ENCODE data around the gene CNST. TPM values are rescaled to one million over a fixed set of nuclear protein-coding genes. Genes with fewer than 3 reads are reported as not detected.
A peak's percentile ranks its signal among the peaks of the same experiment; 100 is the strongest.
"Not testable (repeated sequence)": the region's sequence is repeated elsewhere in the genome, so short reads cannot be mapped to it uniquely, and the experiment has no call there.

CNST gene
- total RNA-seq, 1 donor from 2014 or later, result 27.5 TPM

DNA sequence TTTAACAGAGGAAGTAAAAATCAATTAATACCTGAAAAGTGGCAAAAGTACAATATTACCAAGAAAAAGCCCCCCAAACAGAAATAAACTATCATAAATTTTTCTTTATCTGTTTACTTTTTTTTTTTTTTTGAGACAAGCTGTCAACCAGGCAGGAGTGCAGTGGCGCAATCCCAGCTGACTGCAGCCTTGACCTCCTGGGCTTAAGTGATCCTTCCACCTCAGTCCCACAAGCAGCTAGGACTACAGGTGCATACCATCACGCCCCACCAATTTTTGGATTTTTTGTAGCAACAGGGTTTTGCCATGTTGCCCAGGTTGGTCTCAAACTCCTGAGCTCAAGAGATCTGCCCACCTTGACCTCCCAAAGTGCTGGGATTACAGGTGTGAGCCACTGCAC, 8.2 kb upstream of the CNST start:
- no peak for DNase-seq

GRCh38 chr1:246559310-246559709, 6.9 kb upstream of the CNST start:
- no peak for DNase-seq

DNA sequence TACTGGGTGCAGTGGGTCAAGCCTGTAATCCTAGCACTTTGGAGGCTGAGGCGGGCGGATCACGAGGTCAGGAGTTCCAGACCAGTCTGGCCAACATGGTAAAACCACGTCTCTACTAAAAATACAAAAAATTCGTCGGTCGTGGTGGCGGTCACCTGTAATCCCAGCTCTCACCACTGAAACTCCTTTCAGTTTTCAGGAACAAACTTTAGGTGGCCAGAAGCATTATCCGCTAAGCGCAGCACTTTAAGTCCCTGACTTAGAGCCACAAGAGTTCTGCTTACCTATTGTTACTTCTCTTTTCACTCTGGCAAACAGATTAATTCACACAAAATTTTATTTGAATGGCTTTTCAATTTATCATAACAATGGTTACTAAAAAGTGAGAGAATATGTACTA, 5.4 kb upstream of the CNST start:
- not testable (repeated sequence) for DNase-seq

GRCh38 chr1:246564839-246565750, 1.2 kb upstream of the CNST start:
- DNase-seq, result no peak

DNA sequence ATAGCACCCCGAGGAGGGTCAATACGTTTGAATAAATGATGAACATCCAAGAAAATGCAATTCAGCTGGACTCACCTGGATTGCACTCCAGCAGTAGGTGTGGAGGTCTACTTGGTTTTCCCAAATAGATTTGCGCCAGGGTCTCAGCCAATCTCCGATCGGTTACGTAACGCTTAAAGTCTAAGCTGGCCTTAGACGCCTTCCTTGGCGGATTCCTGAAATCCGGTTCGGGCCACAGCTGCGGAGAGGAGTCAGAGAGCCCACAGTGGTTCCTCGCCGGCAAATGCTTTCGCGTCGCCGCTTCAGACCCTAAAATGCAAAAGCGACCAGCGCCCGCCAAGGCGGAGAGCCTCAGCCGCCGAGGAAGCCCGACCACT, 517 bp upstream of the CNST start:
- DNase-seq, result no peak

DNA sequence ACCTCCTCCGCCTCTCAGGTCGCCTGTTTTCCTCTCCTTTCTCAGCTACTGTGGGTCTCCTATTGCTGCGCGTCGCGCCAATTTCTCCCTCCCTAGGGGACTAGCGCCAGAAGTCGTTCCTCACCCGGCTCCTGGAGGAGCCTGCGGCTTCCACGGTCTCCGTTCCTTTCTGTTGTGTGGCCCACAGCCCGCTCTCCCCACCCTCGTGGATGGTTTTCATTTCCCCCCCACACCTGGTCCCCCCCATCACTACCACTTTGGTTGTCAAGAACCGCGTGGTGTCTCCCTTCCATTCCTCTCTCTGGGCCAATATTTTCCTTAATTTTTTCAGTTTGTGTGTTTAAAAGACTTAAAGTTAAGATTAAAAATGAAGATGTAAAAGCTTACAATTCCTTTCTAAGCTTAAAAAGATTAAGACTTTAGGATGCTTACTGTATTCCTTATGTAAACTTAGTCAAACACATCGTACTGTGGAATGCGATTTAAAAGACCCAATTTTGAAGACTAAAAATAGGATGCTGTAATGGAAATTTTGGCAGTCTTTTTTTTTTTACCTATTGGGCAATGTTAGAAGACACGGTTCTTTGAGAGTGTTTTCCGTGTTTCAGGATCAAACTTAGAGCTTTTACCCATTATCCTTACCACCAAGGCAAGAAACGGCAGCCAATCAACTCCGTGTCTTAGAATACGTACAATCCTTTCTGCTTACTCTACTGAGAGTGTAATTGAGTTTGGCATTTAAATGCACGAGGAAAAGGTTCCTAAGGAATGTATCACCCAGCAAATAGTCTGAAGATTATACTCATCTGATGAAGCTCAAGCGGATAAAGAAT, 773 bp downstream of the CNST start:
- peak; percentile 44 for DNase-seq

DNA sequence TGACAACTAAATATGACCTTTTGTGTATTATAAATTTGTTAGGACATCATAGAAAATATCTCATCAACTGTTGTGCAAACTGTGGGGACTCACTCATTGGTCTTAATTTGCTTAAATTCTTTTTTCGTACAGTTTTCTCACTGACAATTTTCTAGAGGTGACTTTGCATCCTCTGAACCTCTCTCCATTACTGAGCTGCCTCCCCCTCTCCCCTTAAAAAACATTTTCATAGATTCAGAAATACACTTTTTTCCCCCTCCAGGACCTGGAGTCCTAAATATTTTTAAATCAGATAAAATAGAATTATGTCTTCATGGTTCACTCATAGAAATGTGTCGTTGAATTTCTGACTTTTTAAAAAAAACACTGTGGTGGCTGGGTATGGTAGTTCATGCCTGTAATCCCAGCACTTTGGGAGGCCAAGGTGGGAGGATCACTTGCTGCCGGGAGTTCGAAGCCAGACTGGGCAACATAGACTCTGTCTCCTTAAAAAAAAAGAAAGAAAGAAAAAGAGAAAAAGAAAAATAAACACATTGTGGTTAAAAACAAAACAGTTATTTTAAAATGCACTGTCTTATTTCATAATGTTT, 1.5 kb downstream of the CNST start:
- DNase-seq, result no peak

DNA sequence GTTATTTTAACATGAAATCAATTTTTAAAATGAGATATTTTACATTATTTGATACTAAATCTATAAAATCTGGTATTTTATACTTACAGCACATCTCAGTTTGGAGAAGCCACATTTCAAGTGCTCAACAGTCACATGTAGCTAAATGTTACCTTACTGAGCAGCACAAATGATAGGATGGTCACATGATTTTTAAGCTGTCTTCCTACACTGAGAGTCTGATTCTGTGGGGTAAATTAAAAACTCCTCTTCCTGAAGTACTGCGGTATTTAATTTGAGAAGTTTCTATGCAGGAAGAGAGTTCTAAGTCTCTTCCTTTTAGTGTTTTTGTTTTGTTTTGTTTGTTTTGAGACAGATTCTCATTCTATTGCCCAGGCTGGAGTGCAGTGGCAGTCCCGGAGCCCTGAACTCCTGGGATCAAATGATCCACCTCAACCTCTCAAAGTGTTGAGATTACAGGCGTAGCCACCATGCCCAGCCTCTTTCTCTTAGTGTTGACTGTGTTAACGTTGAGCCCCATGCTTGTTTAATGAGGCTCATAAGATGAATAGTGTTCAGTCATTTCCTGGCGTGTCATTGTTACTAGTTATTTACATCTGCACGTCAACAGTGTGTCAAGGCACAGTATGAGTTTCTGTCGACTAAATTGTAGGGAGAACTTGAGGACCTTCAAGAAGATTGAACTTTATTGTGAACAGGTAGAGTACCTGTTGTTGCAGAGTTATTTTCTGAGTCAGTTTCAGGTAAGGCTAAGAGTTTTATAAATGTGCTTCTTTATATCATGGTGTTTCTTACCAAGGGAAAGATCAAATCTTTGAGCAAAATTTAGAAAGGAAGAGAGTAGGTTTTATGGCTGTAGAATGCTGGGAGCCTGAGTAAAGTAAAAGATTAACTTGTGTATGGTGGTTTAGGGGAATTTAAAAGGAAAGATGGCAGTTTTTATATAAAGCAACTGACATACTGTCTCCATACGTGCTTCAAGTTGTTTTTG, 3.3 kb downstream of the CNST start:
- DNase-seq, result no peak

- DNase-seq, result not testable (repeated sequence)
Measured at GRCh38 chr1:246571309-246571708, 5.1 kb downstream of the CNST start.

DNA sequence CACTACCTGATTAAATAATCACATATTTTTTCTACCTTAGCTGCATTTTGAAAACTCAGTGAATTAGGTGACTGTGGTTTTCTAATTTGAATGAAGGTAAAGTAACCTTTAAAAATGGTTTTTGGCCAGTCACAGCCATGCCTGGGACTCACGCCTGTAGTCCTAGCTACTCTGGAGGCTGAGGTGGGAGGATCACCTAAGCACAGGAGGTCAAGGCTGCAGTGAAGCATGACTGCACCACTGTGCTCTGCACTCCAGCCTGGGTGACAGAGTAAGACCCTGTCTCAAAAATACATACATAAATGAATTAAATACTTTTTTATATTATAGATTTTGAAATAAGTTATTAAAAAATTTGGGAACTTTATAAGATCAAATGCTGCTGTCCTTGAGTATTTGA, 5.7 kb downstream of the CNST start:
- no peak for DNase-seq

GRCh38 chr1:246572785-246573184, 6.5 kb downstream of the CNST start:
- no peak for DNase-seq

DNA sequence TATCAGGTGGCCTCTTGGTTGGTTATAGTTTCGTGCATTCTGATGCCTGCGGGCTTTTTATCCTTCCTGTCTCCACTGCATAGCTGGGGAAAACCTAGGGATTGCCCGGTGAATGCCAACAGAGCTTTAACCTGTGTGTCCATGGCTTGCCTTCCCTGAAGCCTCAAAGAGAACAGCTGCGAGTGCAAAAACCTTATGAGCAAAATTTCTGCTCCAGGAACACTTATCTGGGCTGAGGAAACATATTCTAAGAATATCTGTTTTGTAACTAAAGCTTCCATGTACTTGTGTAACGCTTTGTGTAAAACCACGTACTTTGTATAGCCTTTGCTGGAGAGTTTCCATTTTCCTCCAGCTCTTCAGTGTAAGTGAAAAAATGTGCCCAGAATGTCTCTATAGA, 7.2 kb downstream of the CNST start:
- DNase-seq, result no peak

GRCh38 chr1:246576709-246577032, 10.4 kb downstream of the CNST start:
- DNase-seq, result no peak

GRCh38 chr1:246577082-246577719, 10.9 kb downstream of the CNST start:
- no peak for DNase-seq

DNA sequence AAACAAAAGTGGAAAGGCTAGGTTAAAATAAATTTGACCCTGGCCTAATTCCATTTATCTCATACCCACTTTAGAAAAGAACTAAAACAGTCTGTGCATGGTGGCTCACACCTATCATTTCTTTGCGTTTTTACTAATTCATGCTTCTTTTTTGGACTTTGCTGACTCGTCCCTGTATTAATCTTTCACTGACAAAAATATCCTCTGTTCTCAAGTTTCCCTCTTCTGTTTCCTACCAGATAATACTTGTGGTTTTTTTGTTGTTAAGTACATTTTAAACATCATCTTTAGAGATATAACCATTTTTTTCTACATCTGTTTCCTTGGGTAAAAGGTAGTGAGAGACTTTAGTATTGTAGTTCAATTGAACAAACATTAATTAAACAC, 11.5 kb downstream of the CNST start:
- no peak for DNase-seq

GRCh38 chr1:246579818-246580217, 13.6 kb downstream of the CNST start:
- peak; percentile 42 for DNase-seq

- no peak for DNase-seq
Measured at GRCh38 chr1:246580497-246581370, 14.5 kb downstream of the CNST start.

DNA sequence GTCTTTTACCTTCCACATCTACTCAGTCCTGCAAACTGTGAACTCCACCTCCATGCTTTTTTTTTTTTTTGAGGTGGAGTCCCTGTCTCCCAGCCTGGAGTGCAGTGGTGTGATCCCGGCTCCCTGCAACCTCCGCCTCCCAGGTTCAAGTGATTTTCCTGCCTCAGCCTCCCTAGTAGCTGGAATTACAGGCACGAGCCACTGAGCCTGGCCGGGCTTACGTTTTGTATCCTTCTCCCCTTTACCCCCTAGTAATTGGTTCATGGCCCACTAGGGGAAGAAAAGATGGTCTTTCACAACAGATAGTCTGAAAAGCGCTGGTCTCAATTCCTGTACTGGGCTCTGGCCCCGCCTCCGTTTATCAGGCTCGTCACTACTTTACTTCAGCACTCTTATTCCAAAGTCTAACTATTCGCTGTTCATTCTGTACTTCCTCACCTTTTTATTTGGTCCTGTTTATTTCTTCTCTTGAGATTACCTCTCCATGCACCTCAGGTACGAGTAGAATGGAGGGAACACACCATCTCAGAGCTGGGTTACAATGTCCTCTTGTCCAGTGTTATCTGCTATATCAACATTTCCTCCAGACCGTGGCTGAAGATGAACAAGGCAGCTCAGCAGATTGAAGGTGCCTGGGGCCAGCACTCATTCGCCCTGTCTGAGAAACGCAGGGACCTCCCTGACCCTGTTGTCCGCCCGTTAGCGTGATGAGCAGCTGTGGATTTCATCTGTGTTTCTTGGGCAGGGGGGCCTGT, 16.2 kb downstream of the CNST start:
- DNase-seq, result no peak

DNA sequence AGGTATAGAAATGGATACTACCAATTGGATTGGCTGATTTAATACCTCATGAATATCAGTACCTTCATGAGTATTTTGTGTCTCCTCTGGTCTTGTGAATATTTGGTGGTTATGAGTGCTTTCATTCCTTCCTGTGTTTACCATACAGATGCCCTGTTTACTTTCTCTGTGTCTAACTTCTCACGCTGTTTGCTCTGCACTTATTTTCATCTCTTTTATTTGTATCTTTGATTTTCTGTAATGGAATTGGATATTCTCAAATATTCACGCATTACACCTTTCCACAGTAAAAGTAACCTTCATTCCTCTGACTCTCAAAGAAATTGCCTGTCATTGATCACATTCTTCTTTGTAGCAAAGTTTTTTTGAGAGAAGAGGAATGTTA, 16.8 kb downstream of the CNST start:
- no peak for DNase-seq

All from tongue (tissue), 2 donors.